Measurements from ENCODE around the gene POLR3A.

Gene POLR3A

GRCh38 chr10:78059906-78060702 lies 30.8 kb upstream of the POLR3A start:
- Histone ChIP-seq H3K4me1 (ENCODE audit: insufficient read depth, poor library complexity, severe bottlenecking) (no peaks in the 10 kb centered on the region), H3K27me3 (ENCODE audit: insufficient read depth, poor library complexity, severe bottlenecking) (no peaks in the 10 kb centered on the region), H3K27ac (ENCODE audit: poor library complexity, severe bottlenecking) (no peak overlapping the region), H3K4me3 (ENCODE audit: severe bottlenecking) (no peak overlapping the region), H3K9me3 (ENCODE audit: severe bottlenecking) (no peaks in the 10 kb centered on the region), H3K36me3 (ENCODE audit: low read depth) (no peaks in the 10 kb centered on the region)
- ATAC-seq (ENCODE audit: low read depth) (no peak), DNase-seq (ENCODE audit: low spot score) (no peak)
- no peak for TF ChIP-seq CTCF (IDR thresholded peaks at IDR 0.05; ENCODE audit: poor library complexity, severe bottlenecking)

GRCh38 chr10:78058562-78058961 lies 29.2 kb upstream of the POLR3A start:
- no peaks in the 10 kb centered on the region for H3K9me3 ChIP-seq (ENCODE audit: severe bottlenecking)
- TF ChIP-seq CTCF (IDR thresholded peaks at IDR 0.05; ENCODE audit: poor library complexity, severe bottlenecking): no peak
- no peaks in the 10 kb centered on the region for H3K4me1 ChIP-seq (ENCODE audit: insufficient read depth, poor library complexity, severe bottlenecking)
- H3K4me3 ChIP-seq (ENCODE audit: severe bottlenecking): no peak overlapping the region
- no peak for DNase-seq (ENCODE audit: low spot score)
- no peak overlapping the region for H3K27ac ChIP-seq (ENCODE audit: poor library complexity, severe bottlenecking)
- ATAC-seq (ENCODE audit: low read depth): no peak
- H3K27me3 ChIP-seq (ENCODE audit: insufficient read depth, poor library complexity, severe bottlenecking): no peaks in the 10 kb centered on the region
- H3K36me3 ChIP-seq (ENCODE audit: low read depth): no peaks in the 10 kb centered on the region

- peak; percentile 36; the same call in 1 of the 3 replicates for ATAC-seq (ENCODE audit: low read depth)
- Histone ChIP-seq H3K9me3 (ENCODE audit: severe bottlenecking) (no peaks in the 10 kb centered on the region), H3K36me3 (ENCODE audit: low read depth) (no peaks in the 10 kb centered on the region), H3K4me3 (ENCODE audit: severe bottlenecking) (no peak overlapping the region), H3K4me1 (ENCODE audit: insufficient read depth, poor library complexity, severe bottlenecking) (no peaks in the 10 kb centered on the region), H3K27me3 (ENCODE audit: insufficient read depth, poor library complexity, severe bottlenecking) (no peaks in the 10 kb centered on the region), H3K27ac (ENCODE audit: poor library complexity, severe bottlenecking) (no peak overlapping the region)
- no peak for TF ChIP-seq CTCF (IDR thresholded peaks at IDR 0.05; ENCODE audit: poor library complexity, severe bottlenecking)
- DNase-seq (ENCODE audit: low spot score): no peak
Observed at GRCh38 chr10:78053211-78053868, 24.0 kb upstream of the POLR3A start.

- Histone ChIP-seq H3K4me1 (ENCODE audit: insufficient read depth, poor library complexity, severe bottlenecking) (no peaks in the 10 kb centered on the region), H3K4me3 (ENCODE audit: severe bottlenecking) (no peak overlapping the region), H3K36me3 (ENCODE audit: low read depth) (no peaks in the 10 kb centered on the region), H3K9me3 (ENCODE audit: severe bottlenecking) (no peaks in the 10 kb centered on the region), H3K27ac (ENCODE audit: poor library complexity, severe bottlenecking) (no peak overlapping the region), H3K27me3 (ENCODE audit: insufficient read depth, poor library complexity, severe bottlenecking) (no peaks in the 10 kb centered on the region)
- TF ChIP-seq CTCF (IDR thresholded peaks at IDR 0.05; ENCODE audit: poor library complexity, severe bottlenecking): no peak
- no peak for ATAC-seq (ENCODE audit: low read depth)
- DNase-seq (ENCODE audit: low spot score): no peak
Observed at GRCh38 chr10:78049851-78050250, 20.5 kb upstream of the POLR3A start.
